B cell (primary cell): ENCODE data around the gene NOS2. TPM values are rescaled to one million over a fixed set of nuclear protein-coding genes. Genes with fewer than 3 reads are reported as not detected.

Experiments
- ATAC-seq: fragments of 200-7000 bp; cut with Tn5 transposase; one replicate; pipeline ENCODE4 v1.10.0; 2021; ENCODE audit warnings: low read depth, mild to moderate bottlenecking, moderate number of reproducible peaks, moderate library complexity
- CTCF ChIA-PET: fragments of 350-600 bp; sonication (Branson Sonifier 250); formaldehyde crosslinking; loops from one replicate; lab custom pipeline; 2021; ENCODE audit warnings: antibody characterized with exemption, inconsistent platforms; lab: Charles Lee
- POLR2A ChIA-PET: fragments of 350-600 bp; sonication (Branson Sonifier 250); formaldehyde crosslinking; loops from one replicate; lab custom pipeline; 2021; ENCODE audit warnings: antibody characterized with exemption; lab: Charles Lee
- DNase-seq: peaks from one replicate; pipeline ENCODE4 v3.0.0; 2013
- H2AFZ ChIP-seq: 2 replicates; pipeline ENCODE4 v1.6.1; 2012; ENCODE audit warnings: mild to moderate bottlenecking, low read depth, low read length; ENCODE audit not compliant: insufficient read depth, poor library complexity, severe bottlenecking
- H3K27ac ChIP-seq, 2 donors: 1 replicate in 1 of 2; 2 replicates in 1 of 2; pipeline ENCODE4 v1.5.1; 2012 to 2013; ENCODE audit warnings: low read length in 2 of 2, mild to moderate bottlenecking in 2 of 2, moderate library complexity in 1 of 2
- H3K27me3 ChIP-seq, 4 experiments: fragments of 200-600 bp in 1 of 4; sonication (generic) in 1 of 4; replicated peaks in 1 of 4; 1 replicate in 2 of 4; 2 replicates in 2 of 4; pipeline versions ENCODE4 v1.6.1 to v1.7.0; 2013 to 2016; ENCODE audit warnings: low read length in 3 of 4, mild to moderate bottlenecking in 2 of 4, mixed read lengths in 1 of 4, moderate library complexity in 1 of 4; ENCODE audit not compliant: insufficient read depth in 4 of 4, control insufficient read depth in 3 of 4; ENCODE audit errors: control extremely low read depth in 1 of 4
- H3K36me3 ChIP-seq, 2 experiments: replicated peaks in 1 of 2; 1 replicate in 1 of 2; 2 replicates in 1 of 2; pipeline versions ENCODE4 v1.6.1 to v1.7.1; 2013; ENCODE audit warnings: low read length in 1 of 2; ENCODE audit not compliant: insufficient read depth in 2 of 2, control insufficient read depth in 1 of 2; ENCODE audit errors: control extremely low read depth in 1 of 2, extremely low read depth in 1 of 2
- H3K4me1 ChIP-seq, 2 donors: fragments of 200-600 bp in 1 of 2; sonication (generic) in 1 of 2; 1 replicate in 1 of 2; 2 replicates in 1 of 2; pipeline versions ENCODE4 v1.5.1 to v1.6.1; 2013 to 2017; ENCODE audit warnings: low read length in 2 of 2; ENCODE audit not compliant: control insufficient read depth in 2 of 2, insufficient read depth in 2 of 2
- H3K4me2 ChIP-seq: replicated peaks from 2 replicates; pipeline ENCODE3; 2012; ENCODE audit warnings: mild to moderate bottlenecking, low read depth, low read length; ENCODE audit not compliant: poor library complexity, severe bottlenecking
- H3K4me3 ChIP-seq, 5 experiments: fragments of 200-600 bp in 1 of 5; sonication (generic) in 1 of 5; 1 replicate in 3 of 5; 2 replicates in 2 of 5; pipeline versions ENCODE4 v1.5.1 to v1.7.0; 2011 to 2016; ENCODE audit warnings: low read length in 4 of 5, mild to moderate bottlenecking in 4 of 5, low read depth in 2 of 5, control low read depth in 1 of 5, moderate library complexity in 1 of 5; ENCODE audit not compliant: insufficient read depth in 1 of 5; ENCODE audit errors: control extremely low read depth in 1 of 5, extremely low read depth in 1 of 5
- H3K79me2 ChIP-seq: fragments of 200-600 bp; sonication (generic); one replicate; pipeline ENCODE4 v1.6.0; 2016; ENCODE audit warnings: low read length; ENCODE audit not compliant: control insufficient read depth, insufficient read depth
- H3K9ac ChIP-seq: fragments of 200-600 bp; sonication (generic); 2 replicates; pipeline ENCODE4 v1.6.1; 2017; ENCODE audit warnings: mild to moderate bottlenecking, low read length, moderate library complexity
- H3K9me3 ChIP-seq, 3 donors: one replicate each; pipeline versions ENCODE4 v1.6.1 to v1.7.1; 2013; ENCODE audit warnings: low read length in 2 of 3; ENCODE audit not compliant: control insufficient read depth in 2 of 3, insufficient read depth in 1 of 3; ENCODE audit errors: control extremely low read depth in 1 of 3
- H4K20me1 ChIP-seq: 2 replicates; pipeline ENCODE4 v1.6.0; 2012; ENCODE audit warnings: mild to moderate bottlenecking, low read length; ENCODE audit not compliant: insufficient read depth, control insufficient read depth, poor library complexity, severe bottlenecking
- H3K27ac Mint-ChIP-seq: one replicate; pipeline ENCODE4 v1.8.0; 2021; ENCODE audit warnings: mixed read lengths
- H3K27me3 Mint-ChIP-seq: one replicate; pipeline ENCODE4 v1.8.0; 2021; ENCODE audit warnings: mixed read lengths
- H3K4me1 Mint-ChIP-seq: one replicate; pipeline ENCODE4 v1.8.0; 2021; ENCODE audit warnings: mixed read lengths
- H3K4me3 Mint-ChIP-seq: one replicate; pipeline ENCODE4 v1.8.0; 2021; ENCODE audit warnings: mixed read lengths
- H3K9me3 Mint-ChIP-seq: one replicate; pipeline ENCODE4 v1.8.0; 2022; ENCODE audit warnings: mixed read lengths; ENCODE audit not compliant: insufficient read depth
- EZH2 ChIP-seq: IDR thresholded peaks from 2 replicates; pipeline ENCODE4 v1.6.1; 2012; ENCODE audit warnings: borderline replicate concordance, low read depth, mild to moderate bottlenecking, moderate library complexity, low read length; ENCODE audit not compliant: insufficient read depth, poor library complexity, severe bottlenecking
- WGBS: methylation state at CpG from one replicate; pipeline ENCODE4 v1.1.5; 2013; ENCODE audit warnings: missing lambda C conversion rate; ENCODE audit not compliant: insufficient coverage; 5-methylcytosine and 5-hydroxymethylcytosine counted together
- intact Hi-C: fragments of 100-400 bp; cut with micrococcal nuclease; formaldehyde crosslinking; loops from one replicate; pipeline ENCODE4 v1.10.0; 2022
- polyA plus RNA-seq: library from polyadenylated mRNA; depleted of rRNA; stranded (reverse); fragments of >200 nt; gene quantifications from 2 replicates; pipeline ENCODE4 v1.2.3, GENCODE V29; 2012
- total RNA-seq, 2 donors: library from RNA; stranded (reverse); fragments of 120-200 nt in 1 of 2; gene quantifications; 1 replicate in 1 of 2; 2 replicates in 1 of 2; pipeline versions ENCODE4 v1.2.3 to v1.2.4, GENCODE V29; 2013 to 2022
- TF ChIP-seq, protein P1 (sequence below): fragments of 200-600 bp; IDR thresholded peaks from one replicate; pipeline ENCODE4 v1.8.0; 2022; ENCODE audit warnings: antibody characterized with exemption, mild to moderate bottlenecking

NOS2 gene
- total and polyA plus RNA-seq, 2 donors (not counting 1 experiment from before 2014, with no cell fraction given) = 0.12 TPM

DNA sequence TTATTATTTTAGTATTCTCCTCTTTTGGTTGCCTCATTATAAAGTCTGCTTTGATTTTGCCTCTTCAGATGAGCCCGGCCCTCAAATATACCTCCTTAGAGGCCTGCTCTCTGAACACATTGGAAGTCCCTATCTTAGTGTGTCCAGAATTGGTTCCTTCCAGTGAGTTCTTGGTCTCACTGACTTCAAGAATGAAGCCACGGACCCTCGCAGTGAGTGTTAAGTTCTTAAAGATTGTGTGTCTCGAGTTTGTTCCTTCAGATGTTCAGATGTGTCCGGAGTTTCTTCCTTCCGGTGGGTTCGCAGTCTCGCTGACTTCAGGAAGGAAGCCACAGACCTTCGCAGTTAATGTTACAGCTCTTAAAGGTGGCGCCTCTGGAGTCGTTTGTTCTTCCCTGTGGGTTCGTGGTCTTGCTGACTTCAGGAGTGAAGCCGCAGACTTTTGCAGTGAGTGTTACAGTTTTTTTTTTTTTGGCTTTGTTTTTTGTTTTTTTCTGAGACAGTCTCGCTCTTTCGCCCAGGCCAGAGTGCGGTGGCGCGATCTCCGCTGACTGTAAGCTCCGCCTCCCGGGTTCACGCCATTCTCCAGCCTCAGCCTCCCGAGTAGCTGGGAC is 45.8 kb upstream of the NOS2 start:
- Histone ChIP-seq H3K4me2 (peak overlapping the region; percentile 61), H2AFZ (peak overlapping the region; percentile 69), H3K4me1 (peaks cover 9 to 15% of the 10 kb centered on the region in 2 donors), H3K27ac (no peak overlapping the region), H3K9me3 (peaks cover 0 to 9% (median 0%) of the 10 kb centered on the region in 3 donors), H3K27me3 (peaks cover 0 to 5% (median 0%) of the 10 kb centered on the region in 4 experiments), H3K79me2 (no peaks in the 10 kb centered on the region), H3K9ac (peak overlapping the region; percentile 47), H3K4me3 (peak overlapping the region; percentile 19 to 55 (median 34)), H3K36me3 (no peaks in the 10 kb centered on the region), H4K20me1 (no peaks in the 10 kb centered on the region)
- TF ChIP-seq, protein P1, sequence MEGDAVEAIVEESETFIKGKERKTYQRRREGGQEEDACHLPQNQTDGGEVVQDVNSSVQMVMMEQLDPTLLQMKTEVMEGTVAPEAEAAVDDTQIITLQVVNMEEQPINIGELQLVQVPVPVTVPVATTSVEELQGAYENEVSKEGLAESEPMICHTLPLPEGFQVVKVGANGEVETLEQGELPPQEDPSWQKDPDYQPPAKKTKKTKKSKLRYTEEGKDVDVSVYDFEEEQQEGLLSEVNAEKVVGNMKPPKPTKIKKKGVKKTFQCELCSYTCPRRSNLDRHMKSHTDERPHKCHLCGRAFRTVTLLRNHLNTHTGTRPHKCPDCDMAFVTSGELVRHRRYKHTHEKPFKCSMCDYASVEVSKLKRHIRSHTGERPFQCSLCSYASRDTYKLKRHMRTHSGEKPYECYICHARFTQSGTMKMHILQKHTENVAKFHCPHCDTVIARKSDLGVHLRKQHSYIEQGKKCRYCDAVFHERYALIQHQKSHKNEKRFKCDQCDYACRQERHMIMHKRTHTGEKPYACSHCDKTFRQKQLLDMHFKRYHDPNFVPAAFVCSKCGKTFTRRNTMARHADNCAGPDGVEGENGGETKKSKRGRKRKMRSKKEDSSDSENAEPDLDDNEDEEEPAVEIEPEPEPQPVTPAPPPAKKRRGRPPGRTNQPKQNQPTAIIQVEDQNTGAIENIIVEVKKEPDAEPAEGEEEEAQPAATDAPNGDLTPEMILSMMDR = no peak
- no peak for TF ChIP-seq EZH2
- H3K27ac Mint-ChIP-seq = peak overlapping the region; percentile 62
- H3K9me3 Mint-ChIP-seq = no peaks in the 10 kb centered on the region
- CTCF ChIA-PET = interaction anchor here (0.9 to 1.4 kb wide), 3 partner anchors 19 to 41 kb away, joined by 4 to 5 read pairs (median 5); no protein-coding TSS in a partner anchor
- POLR2A ChIA-PET = no interaction called here
- WGBS = 26% methylated on average over 23 of the region's 23 CpGs
- H3K27me3 Mint-ChIP-seq = peaks cover 17% of the 10 kb centered on the region
- DNase-seq = peak; percentile 19
- no peak for ATAC-seq
- intact Hi-C loops = no loop called here
- peaks cover 20% of the 10 kb centered on the region for H3K4me1 Mint-ChIP-seq
- peak overlapping the region; percentile 80 for H3K4me3 Mint-ChIP-seq
